GM21360 (cell line): ENCODE data around the gene CES3.
A peak's percentile ranks its signal among the peaks of the same experiment; 100 is the strongest.

Source experiments
- ATAC-seq: cut with Tn5 transposase; IDR thresholded peaks from one replicate; pipeline ENCODE4 v1.9.1; 2021; ENCODE audit warnings: mild to moderate bottlenecking, moderate library complexity; ENCODE audit not compliant: unreplicated experiment

CES3 gene

GRCh38 chr16:67000384-67001351 lies 39.6 kb downstream of the CES3 start:
- ATAC-seq = no peak

DNA sequence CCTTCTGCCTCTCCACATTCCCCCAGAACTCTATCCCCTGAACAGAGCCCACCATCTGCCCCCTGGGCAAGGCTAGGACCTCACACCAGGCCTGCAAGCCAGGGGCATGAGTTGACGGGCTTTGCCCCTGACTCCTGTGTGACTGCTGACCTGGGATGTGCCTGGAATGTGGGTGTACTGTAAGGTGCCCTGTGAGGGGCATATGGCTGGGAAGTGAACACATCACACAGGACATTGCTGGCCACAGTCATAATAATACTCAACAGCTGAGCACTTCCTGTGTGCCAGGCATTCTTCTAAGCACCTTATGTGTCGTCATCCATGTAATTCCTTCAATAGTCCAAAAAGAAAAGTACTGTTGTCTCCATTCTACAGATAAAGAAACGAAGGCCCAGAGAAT lies 40.7 kb downstream of the CES3 start:
- ATAC-seq = no peak

- ATAC-seq = no peak
Observed at GRCh38 chr16:67006930-67007658, 46.0 kb downstream of the CES3 start.

- no peak for ATAC-seq
Observed at GRCh38 chr16:67009158-67009557, 48.1 kb downstream of the CES3 start.

DNA sequence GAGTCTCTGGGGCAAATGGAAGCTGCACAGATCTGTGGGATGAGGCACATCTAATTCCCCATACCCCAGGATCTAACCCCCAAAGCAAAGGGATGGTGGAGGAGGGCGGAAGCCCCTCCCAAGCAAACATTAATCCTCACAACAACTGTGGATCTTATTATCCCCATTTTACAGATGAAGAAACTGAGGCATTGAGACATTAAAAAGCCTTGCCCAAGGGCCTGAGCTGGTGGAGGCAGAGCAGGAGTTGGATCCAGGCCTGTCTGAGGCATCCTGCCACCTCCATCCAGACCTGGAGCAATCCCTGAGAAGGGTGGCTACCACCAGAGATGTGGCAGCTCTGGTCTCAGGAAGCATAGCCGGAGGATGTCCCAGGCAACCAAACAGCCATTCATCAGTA lies 50.2 kb downstream of the CES3 start:
- ATAC-seq = no peak

DNA sequence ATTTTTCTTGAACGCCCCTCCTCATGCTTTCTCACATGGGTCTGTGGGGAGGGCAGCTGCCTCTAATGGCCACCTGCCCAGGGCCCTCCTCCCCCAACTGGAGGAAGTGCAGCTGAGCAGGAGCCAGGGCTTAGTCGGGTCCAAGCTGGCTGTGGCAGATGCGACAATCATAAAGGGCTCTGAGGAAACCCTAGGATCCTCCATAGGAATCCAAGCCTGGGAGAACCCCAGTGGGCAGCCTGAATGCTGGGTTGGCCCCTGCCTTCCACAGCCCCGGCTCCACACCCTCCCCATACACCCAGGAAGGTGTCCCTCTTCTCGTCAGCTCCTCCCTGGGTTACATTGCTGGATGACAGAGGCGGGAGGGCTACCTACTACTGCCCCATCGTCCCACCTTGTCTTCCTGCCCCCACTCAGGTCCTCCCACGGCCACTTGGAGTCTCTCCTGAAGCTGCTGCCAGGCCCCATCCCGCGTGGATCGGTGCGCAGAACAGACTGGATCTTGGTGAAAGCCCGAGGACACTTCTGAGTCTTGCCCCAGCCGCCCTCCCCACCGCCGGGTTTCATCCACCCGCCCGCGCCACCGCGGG lies 52.3 kb downstream of the CES3 start:
- no peak for ATAC-seq

DNA sequence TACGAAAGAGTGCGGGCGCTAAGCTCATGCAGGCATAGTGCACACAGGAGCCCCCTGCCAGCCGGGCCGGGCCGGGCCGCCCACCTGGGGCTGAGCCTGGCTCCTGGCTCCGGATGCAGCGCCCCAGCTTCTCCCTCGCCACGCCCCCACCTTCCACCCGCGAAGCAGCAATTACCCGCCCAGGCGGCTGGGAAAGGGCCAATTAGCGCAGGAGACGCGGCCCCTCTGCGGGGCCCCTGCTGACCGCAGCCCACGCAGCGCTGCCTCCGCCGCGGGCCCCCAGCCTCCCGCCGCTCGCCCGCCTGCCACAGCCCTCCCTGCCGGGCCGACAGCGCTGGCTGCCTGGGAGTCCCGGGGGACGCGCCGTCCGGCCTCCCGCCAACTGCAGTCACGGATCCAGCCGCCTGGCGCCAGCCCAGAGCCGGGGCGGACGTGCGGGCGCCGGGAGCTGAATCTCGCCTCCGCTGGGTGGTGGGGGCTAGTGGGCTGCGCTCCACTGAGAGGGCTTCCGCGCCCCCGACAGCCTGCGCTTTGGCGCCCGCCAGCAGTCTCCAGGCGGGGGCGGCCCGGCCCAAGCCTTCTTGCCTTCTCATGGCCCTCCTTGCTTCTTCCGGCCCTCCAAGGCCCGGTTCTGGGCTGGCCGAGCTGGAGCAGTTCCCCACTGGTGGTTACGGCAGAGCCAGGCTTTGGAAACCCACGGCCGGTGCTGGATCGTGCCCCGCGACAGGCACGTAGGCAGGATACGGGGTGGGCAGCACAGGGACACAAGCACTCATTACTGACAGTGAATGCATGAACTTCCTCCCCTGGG lies 53.0 kb downstream of the CES3 start:
- no peak for ATAC-seq

GRCh38 chr16:67014634-67015312 lies 53.7 kb downstream of the CES3 start:
- no peak for ATAC-seq

GRCh38 chr16:67015313-67015731 lies 54.3 kb downstream of the CES3 start:
- ATAC-seq = no peak

DNA sequence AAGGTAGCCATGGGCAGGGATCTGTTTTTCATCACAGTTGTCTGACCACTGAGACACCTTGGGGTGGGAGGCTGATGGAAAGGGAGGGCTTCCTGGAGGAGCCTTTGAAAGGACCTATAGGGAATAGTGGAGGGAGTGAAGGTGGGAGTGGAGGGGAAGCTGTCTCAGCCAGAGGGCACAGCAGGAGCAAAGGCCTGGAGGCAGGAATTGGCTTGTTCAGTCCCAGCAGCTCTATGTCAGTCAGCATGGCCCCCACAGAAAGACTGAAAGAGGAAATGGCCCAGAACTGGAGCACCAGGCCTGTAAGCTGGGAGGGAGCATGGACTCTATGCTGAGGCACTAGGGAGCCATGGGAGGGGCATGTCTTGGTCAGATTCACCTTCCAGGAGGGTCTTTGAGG lies 55.1 kb downstream of the CES3 start:
- ATAC-seq = no peak

DNA sequence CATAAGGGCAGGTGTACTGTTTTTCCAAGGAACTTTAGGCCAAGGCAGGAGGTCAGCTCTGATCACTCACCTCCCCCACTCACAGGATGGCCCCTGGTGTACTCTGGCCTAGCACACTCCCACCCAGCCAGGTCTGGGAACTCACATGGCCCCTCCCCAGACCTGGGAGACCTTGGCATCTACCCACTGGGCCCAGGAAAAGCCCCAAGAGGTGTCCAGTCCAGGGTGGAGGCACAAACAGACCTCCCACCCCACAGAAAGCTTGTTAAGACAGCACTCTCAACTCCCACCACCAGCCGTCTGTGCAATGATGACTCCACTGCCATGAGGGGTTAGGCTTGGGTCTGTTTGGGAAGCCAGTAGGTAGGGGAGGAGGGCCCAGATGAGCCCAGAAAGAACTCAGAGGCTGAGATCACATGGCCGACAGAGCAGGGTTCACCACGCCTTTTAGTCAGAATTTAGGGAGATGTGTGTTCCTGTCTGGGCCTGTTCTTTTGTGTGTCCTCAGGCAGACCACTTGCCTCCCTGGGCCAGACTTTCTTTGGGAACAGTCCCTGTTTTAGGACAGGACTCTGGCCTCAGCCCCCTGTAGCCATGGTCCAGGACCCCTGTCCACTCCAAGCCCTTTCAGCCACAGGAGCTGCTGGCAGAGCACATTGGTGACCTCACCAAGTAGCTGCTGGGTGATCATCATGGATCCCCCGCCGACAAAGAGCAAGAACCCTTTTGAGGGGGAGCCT lies 55.8 kb downstream of the CES3 start:
- ATAC-seq = no peak

DNA sequence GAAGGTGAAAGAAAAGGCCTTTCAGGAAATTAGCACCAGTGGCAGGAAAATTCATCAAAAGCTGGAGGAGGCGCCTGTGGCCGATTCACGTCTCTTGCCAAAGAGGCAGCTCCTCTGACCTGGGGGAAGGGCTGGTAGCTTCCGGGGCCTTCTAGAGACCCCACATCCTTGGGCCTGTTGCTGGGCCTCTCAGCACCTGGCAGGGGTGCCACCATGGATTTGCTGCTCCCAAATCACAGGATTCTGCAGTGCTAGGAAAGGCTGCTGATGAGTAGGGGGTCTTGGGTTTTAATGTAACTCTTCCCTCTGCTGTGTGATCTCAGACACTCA lies 56.3 kb downstream of the CES3 start:
- no peak for ATAC-seq

- peak; percentile 87 for ATAC-seq
Observed at GRCh38 chr16:67017810-67018488, 56.9 kb downstream of the CES3 start.

DNA sequence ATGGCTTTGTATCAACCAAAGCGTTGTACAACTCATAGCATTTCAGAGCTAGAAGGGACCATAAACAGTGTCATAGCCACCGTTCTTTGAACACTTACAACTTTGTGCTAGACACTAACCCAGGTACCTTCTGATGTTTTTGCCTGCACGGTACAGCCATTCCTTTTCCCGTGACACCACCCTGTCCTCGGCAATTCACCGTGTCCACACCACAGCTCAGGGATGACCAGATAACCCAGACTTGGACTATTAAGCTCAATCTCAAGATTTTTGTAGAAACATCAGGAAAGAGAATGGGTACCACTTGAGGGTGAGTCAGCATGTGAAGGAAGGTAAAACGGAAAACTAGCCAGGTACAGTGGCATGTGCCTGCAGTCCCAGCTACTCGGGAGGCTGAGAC lies 58.1 kb downstream of the CES3 start:
- no peak for ATAC-seq

DNA sequence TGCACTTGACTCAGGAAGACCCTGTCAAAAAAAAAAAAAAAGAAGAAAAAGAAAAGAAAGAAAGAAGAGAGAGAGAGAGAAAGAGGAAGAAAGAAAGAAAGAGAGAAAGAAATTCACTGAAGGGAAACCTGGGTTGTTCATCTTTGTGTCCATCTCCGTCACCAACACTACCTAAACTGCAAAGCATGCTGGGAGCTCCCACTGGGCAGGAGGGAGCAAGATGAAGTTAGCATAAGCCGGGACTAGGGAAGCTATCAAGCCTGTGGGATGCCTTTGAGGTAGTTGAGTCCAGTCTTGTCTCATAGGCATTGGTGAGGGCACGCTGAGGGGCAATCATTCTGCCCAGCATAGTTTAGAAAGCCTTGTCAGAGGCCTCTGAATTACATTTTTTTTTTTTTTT lies 60.3 kb downstream of the CES3 start:
- ATAC-seq = no peak

DNA sequence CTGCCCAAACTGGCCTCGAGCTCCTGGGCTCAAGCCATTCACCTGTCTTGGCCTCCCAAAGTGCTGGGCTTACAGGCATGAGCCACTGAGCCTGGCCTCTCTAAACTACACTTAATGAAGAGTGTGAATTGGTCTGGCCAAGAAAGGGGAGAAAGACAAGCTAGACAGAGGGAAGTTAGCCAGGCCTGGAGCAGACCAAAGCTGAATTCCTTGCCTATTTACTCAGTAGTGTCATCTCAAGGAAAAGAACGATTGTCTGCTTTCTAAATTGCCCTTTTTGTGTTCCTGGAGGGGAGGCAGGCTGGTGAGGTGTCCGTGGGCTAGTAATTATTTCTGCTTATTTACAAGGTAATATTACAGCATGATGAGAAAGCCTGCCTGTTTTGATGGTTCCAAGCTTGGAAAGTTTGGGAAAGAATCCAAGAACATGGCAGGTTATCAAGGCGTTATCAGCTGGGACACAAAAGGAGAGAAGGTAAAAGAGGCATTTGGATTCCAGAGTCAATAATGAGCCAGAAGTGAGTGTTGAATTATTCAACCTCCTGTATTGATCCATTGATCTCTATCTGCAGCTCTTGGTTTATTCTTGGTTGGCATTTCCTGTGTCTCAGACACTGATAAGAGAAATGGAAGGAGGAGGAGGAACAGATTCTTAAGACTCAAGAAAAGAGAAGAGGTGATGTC lies 61.6 kb downstream of the CES3 start:
- no peak for ATAC-seq

GRCh38 chr16:67023689-67024088 lies 62.6 kb downstream of the CES3 start:
- no peak for ATAC-seq
